NCI-H748 (cell line): Measurements from ENCODE around the gene SMAD7.

Experiments
- DNase-seq: peaks from one replicate; lab custom pipeline; 2025; ENCODE audit not compliant: unreplicated experiment; lab: John Stamatoyannopoulos, UW

SMAD7 gene

DNA sequence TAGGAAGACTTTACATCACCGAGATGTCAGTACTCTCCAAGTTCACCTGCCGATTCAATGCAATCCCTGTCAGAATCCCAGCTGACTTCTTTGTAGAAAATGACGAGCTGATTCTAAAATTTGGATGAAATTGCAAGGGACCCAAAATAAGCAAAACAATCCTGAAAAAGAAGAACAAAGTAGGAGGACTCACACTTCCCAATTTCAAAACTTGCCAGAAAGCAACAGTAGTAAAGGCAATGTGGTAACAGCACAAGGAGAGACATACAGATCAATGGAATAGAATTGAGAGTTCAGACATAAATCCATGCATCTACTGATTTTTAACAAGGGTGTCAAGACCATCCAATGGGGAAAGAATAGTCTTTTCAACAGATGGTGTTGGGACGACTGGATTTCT lies 52.2 kb downstream of the SMAD7 start:
- DNase-seq = no peak

DNA sequence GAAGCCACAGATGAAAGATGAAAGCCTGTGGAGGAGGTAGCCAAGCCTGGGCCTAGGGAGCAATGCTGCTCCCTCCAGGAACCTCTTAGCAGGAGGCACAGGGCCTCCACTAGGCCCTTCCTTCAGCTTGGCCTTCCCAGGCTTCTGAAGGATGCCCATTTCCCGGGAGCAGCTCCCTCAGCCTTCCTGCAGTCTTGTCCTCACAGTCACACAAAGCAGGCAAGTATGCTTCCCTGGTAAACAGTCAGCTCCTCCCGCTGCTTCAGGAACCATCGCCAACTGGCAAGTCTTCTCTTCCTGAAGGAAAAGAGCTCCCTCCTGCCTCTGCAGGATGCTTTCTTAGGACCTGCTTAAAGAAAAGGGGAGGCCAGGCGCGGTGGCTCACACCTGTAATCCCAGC lies 53.2 kb downstream of the SMAD7 start:
- DNase-seq = no peak

DNA sequence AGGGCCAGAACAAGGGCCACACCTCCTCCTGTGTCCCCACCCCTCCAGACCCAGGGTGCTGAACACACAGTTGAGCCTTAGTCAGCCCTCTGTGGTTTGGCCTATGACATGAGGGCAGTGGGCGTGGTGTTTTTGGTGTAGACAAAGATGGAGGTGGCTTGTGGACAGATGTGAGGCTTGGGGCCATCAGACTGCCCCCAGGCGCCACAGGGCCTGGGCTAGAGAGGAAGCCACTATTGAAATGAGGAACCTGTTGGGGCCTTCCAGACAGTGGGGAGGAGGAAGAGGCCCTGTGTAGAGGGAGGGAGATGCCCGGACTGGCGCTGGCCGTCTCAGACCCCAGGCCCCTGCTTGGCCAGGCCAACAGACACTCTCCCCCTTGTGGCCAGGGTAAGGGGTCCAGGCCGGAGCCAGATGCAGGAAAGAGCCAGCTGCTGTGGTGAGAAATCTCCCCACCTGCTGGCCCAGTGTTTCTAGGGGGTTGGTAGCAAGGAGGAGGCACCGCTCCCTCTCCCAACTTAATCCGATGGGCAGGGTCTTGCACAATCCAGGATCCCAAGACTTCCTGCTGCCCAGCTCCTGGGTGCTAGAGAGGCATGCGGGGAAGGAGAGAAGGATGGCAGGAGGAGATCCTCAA lies 53.8 kb downstream of the SMAD7 start:
- DNase-seq = no peak

DNA sequence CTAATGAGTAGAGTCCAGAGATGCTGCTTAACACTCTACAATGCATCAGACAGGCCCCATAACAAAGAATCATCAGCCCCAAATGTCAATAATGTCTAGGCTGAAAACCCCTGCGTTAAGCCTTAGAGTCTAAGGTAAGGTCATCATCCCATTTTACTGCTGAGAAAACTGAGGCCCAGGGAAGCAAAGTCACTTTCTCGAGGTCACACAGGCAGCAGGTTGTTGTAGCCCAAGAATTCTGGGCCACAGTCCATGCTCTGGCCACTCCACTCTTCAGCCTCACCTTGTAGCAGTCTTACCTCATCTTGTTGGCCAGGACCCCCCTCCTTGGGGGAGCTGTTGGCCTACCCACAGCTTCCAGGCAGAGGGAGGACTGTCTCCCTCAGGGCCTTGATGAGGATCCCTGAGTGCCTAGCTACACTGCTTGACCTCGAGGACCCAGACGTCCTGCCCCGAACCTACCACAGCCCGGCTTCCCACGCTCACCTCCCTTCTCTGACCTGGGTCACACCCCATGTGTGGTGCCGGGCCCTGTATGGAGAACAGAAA lies 54.4 kb downstream of the SMAD7 start:
- DNase-seq = no peak

DNA sequence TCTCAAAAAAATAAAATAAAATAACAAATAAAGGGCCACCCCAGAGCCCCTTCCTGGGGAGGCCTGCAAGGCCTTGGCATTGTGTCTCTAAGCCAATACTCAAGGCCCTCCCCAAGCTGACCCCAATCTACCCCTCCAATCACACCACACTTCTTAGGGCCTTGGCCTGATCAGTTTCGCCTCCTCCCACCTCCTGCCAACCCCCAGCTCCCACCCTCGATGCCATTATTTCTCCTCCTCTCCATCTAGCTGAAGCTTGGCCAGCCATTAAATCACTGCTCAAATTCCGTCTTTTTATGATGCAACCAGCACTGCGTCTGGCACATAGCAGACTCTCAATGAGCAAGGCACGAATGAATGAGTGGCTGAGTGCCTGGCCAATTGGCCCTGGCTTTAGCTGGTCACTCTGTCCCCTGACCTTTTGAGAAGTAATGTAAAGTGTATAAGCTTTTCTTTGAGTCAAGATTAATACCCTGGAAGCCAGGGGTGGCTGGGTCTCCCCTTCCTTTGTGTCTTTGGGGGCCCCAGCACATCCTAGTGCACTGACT lies 55.9 kb downstream of the SMAD7 start:
- DNase-seq = no peak

DNA sequence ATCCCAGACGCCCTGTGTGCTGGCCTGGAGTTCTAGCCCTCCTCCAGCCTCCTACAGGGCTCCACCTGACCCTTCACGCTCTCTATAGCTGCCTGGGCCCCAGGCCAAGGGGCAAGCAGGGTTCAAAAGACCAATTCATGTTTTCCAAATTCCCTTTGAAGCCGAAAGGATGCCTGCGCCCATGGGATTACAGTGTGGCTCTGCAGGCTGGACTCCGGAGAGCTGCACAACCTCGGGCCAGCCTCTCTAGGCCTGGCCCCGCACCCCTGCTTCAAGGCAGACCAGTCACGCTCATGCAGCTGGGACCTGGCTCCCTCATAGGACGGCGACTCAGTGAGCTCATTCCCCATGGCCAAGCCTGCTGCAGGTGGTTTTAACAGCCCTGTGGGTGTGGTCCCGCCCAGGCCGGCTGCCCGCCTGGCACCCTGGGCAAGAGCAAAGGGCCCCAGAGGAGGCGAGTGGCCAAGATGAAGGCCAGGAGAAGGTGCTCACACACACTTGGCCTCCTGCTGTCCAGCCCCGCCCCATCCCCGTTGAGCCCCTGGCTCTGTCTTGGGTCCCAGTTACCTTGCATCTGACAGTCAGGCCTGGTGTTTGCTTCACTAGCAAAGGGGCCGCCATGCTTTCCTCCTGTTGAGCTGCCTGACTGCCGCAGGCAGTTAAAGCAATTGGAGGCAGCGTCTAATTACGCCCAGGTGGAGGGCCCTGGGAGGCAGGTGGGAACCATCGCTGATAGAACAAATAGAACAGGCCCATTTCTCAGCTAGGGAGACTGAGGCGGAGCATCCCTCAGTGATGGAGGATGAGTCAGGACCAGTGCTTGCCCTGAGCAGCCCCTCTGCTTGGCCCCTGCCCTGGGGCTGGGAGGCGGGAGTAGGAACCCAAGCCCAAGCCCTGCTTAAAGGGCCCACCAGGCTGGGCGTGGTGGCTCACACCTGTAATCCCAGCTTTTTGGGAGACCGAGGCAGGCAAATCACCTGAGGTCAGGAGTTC lies 56.9 kb downstream of the SMAD7 start:
- no peak for DNase-seq

DNA sequence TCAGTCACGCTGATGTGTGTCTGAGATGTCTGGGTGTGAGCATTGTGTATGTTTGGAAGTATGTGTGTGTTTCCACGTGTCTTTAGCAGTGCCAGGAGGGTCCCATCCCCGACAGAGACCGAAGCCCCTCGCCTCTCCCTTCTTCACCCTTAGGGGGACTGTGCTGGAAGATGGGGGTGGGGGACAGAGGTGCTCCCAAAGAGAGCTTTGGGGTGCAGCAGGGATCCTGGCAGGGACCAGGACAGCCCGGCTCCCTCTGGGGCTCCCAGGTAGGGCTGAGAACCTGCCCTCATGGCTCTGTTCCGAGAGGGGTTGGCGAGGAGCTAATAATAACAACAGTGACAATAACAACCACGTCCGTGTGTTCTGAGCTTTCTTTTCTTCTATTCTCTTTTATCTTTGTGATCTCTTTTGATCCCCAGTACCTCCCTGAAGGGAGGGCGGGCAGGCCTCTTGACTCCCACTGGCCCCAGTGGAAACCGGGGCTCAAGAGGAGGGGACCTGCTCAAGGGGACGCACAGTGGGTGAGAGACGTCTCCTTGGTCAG lies 57.6 kb downstream of the SMAD7 start:
- no peak for DNase-seq

DNA sequence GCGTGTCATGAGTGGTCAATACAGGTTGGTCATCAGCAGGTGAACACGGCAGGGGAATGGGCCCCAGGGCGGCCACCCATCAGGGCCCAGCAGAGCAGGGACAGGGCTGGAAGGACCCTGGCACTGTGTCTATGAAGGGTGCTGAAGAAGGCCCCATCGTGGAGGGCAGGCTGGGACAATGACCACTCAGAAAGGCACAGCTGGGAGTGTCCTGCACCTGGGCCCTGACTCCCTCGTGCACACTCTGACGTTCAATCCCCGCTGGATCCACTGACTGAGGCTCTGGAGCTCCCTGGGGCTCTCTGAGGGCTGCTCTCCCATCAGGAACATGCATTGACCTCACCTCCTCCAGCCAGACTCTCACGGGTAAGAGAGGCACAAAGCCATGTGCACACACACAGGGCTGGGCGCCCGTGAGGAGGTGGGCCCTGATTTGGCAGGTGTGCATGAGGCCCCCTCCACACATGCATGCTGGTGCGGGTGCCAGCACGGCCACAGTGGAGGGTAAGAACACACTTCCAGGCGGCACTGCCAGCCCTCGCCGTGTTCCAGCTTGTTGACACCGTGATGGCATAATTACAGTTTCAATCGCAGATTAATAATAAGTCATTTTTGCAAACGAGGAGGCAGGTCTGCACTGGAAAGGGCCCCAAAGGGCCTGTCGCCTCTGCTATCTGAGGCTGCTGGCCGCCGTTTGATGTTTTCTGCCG lies 58.5 kb downstream of the SMAD7 start:
- DNase-seq = no peak

DNA sequence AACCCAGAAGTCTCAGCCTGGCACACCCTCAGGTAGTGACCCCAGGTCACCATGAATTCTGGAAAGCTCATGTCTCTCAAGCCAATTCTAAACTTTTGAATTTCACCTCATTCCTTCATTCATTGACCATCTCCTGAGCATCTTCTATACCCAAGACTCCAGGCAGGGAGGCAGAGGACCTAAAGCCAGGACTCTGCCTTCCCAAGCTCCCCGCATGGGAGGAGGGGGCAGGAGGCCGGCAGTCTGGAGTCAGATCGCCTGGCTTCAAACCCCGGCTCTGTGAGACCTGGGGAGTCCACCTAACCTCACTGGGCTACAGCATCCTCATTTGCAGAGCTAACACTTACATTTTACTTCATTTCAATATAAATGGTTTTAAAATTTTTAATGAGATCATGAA lies 59.0 kb downstream of the SMAD7 start:
- no peak for DNase-seq

DNA sequence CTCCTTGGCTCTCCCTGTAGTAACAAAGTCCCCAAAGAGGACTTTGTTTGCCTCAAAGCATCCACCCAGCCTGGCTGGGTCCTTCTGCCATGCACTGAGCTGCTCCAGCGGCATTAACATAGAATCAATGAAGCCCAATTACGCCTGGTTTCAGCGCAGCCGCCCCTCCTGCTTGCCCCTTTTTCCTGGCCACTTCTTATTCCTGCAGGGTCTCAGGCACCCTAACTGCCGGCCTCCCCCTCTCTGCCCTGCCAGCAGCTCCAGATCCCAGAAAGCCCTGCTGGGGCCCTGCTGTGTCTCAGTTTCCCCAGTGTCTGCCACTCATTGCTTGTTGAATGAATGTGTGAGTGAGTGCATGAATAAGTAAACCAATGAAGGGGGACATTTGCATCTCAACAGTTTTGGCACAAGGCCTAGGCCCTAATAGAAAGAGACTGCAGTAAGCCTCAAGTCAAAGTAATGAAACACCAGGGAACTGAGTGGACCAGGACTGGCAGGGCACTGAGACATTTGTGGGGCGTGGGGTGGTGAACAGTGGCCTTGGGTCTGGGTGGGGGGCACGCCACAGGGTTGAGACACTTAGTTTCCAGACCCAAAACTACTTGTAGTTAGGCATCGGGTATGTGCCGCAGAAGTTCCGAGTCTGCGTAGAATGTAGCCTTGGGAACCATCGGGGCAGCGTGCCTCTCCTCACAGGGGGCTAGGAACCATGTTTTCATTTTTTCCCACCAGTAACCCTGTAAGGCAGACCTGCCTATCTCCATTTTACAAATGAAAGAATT lies 60.6 kb downstream of the SMAD7 start:
- DNase-seq = no peak

DNA sequence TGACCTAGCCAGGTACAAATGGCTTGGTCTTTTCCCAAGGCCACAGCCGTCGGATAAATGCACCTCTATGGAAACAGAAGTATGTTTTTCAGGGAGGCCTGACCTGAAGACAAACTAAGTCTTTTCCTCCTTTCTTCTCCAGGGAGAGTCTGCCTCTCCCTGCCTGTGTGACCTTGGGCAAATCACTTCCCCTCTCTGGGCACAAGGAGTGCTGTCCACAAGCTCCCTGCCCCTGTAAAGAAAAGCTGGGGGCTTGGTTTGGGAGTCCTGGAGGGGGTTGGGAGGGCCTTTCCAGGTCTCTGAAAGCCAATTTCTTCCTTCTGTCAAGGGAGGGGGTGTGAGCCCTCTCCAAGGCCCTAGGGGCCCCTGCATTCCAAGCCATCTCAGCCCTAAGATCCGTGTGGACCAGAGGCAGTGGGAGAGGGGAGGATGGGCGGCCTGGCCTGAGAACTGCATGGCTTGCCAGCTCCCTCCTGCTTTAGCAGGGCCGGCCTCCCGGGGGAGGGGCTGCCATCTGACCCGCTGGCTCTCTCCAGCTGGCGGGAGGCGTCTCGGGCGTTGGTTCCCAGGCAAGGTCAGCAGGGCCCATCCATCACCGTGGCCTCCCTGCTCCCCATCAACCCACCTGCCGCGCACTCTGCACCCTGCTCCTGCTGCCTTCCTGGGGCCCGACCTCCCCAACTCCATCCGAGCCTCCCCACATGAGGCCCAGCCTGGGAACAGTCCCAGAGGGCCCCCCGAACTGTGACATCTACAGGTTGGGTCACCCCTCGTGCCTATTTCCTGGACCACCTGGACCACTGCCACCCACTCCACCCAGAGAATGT lies 61.4 kb downstream of the SMAD7 start:
- DNase-seq = no peak

DNA sequence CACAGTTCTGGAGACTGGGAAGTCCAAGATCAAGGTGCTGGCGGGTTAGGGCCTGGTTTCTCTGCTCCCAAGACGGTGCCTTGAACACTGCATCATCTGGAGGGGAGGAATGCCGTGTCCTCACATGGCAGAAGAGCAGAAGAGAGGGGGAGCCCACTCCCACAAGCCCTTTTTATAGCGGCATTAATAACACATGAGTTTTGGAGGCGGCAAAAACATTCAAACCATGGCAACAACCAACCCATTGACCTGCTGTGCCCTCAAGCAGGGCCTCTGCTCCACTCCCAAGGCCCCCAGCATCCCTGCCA lies 62.0 kb downstream of the SMAD7 start:
- DNase-seq = no peak

DNA sequence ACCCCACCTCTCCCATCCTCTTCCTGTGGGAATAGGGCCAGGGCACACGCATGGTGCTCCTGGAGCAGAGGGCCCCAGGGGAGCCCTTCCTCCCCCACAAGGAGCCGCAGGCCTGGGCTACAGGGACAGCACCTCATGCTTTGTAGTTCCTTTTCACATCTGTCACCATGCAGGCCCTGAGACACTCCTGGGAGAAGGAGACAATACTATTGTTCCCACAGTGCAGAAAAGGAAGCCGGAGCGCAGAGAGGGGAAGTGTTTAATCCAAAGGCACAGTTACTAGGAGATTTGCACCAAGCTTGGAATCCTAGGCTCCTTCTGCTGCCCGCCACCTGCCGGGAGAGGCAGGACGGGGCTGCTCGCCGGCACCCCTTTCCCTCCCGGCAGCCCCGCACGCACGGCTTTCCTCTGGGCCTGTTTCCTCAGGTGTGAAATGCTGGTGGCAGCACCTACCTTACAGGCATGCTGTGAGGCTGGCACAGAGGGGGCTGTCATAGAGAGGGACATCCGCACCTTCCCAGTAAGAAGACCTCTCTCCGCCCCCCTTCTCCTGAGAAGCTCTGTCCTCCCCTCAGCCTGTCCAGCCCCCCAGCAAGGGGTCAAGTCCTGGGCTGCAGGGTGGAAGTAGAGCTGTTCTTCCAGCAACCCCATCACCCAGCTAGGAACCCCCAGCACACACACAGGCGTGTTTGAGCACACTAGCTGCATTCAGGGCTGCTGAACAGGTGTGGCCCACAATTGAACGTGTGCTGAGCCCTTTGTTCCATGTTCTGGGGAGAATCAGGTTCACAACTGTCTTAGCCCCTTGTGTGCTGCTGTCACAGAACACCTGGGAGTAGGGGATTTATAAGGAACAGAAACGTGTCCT lies 62.6 kb downstream of the SMAD7 start:
- no peak for DNase-seq

DNA sequence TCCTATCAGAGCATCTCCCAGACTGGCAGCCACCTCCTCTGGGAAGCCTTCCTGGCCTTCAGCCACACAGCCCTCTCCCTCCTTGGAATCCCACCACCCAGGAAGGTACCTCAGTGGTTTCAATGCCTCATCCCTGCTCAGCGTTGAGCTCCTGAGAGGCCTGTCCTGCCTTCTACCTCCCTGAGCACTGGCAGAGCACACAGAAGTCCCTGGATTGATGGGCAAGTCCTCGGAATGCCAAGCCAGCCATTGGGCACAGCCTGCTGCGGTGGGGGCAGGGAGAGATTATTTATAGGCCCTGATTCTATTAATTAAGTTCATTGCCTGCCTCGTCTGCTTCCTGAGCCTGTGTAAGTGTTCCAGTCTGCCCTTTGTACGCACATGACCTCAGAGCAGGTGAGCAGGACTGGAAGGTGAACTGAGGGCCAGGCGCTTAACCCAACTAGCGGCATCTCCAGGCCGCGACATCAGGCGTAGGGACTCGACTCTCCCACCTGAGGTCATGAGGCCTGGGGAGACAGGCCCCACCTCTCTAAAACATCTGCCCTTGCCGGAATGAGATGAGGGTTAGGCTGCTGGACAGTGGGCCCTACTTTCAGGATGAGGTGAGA lies 63.4 kb downstream of the SMAD7 start:
- no peak for DNase-seq

DNA sequence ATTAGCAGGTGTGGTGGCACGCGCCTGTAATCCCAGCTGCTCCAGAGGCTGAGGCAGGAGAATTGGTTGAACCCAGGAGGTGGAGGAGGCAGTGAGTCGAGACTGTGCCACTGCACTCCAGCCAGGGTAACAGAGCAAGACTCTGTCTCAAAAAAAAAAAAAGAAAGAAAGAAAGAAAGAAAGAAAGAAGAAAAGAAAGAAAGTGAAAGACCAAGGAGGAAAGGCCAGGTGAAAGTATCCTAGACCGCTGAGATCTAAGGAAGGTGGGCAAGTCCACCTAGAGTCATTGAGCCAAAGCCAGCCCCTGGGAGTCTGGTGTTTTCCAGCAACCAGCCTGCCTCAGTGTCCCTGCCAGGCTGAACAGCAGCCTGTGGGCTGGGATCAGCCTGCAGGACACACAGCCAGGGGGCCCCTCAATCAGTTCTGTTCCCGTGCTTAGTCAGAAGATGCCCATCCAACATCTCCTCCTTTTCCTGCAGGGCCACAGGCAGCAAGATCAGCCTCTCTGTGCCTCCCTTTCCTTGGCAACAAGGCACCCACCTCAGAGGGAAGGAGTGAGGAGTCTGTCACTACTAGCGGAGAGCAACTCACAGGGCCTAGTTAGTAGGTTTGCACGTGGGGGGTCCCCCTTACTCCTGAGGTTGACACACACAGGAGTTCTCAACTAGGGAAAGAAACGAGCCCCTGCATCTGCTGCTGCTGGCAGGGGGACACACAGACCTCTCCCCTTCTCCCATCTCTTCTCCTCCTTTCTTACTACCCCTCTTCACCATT lies 64.1 kb downstream of the SMAD7 start:
- DNase-seq = no peak

DNA sequence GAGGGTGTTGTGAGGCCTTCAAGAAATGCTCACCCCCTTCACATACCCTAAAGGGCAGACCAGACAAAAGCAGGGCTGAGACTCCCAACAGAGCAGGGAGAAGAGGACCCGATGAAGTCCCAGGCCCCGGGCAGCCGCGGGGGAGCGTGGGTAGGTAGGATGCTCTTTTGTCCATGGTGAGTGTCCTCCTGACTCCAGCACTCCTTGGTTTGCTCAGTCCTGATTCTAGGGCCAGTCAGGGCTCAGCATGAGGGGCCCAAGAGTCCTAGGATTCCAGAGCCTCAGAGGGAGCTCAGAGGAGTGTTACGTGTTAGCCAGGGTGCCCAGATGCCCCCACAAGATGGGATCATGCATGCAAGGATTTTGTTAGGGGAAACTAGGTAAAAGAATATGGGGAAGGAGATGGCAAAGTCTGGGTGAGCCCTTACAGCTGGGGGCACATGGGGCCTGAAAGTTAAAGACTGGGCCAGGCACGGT lies 64.8 kb downstream of the SMAD7 start:
- no peak for DNase-seq

DNA sequence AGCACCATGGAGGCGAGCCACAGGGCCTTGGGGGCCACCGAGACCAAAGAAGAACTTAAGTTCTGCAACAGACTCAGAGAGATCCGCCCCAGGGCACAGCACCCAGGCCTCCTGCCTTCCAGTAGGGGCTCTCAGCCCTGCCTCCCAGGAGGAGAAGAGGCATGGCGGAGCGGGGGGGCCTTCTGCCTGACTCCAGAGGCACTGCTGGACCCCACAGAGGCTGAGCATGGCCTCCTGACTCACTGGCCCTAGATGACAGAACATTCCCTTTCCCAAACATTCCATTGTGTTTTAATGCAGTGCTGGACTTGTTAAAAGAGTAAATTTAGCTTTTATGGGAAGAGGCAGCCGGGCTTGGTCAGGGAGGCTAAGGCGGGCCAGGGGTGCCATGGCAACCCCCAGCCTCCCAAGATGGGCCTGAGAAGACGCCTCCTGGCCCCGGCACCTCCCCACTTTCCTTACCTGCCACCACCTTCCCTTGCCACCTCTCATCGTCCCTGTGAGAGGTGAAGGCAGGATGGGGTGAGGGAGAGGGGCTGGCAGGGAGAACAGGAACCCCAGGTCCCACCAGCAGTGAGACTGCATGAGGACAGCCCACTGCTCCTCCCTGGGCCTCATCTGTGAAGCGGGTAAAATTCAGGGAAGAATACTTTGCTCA lies 65.4 kb downstream of the SMAD7 start:
- no peak for DNase-seq
